H9 (cell line): ENCODE results near the gene FRY. TPM values are rescaled to one million over a fixed set of nuclear protein-coding genes. Genes with fewer than 3 reads are reported as not detected.

Source experiments
- DNase-seq: peaks from one replicate; pipeline ENCODE4 v3.0.0-alpha.2; 2017
- H2AFZ ChIP-seq: one replicate; pipeline ENCODE4 v1.6.1; 2013; ENCODE audit warnings: mild to moderate bottlenecking, low read length, control low read depth, moderate library complexity
- H2AK5ac ChIP-seq: 2 replicates; pipeline ENCODE4 v1.6.1; 2013; ENCODE audit warnings: low read length, control low read depth, mixed read lengths; ENCODE audit not compliant: insufficient read length
- H2BK120ac ChIP-seq: one replicate; pipeline ENCODE4 v1.6.1; 2013; ENCODE audit warnings: low read depth, mild to moderate bottlenecking, low read length, control low read depth, inconsistent platforms; ENCODE audit not compliant: poor library complexity, severe bottlenecking
- H2BK12ac ChIP-seq: 2 replicates; pipeline ENCODE4 v1.6.1; 2013; ENCODE audit warnings: low read length, control low read depth, mixed read lengths, low read depth; ENCODE audit not compliant: insufficient read length
- H2BK15ac ChIP-seq: 2 replicates; pipeline ENCODE4 v1.6.1; 2013; ENCODE audit warnings: low read depth, low read length, control low read depth
- H2BK20ac ChIP-seq: one replicate; pipeline ENCODE4 v1.6.1; 2013; ENCODE audit warnings: low read depth, mild to moderate bottlenecking, low read length, control low read depth, inconsistent platforms; ENCODE audit not compliant: poor library complexity, severe bottlenecking
- H2BK5ac ChIP-seq: 2 replicates; pipeline ENCODE4 v1.6.1; 2013; ENCODE audit warnings: low read length, control low read depth, mixed read lengths; ENCODE audit not compliant: insufficient read length
- H3K14ac ChIP-seq: 2 replicates; pipeline ENCODE4 v1.6.1; 2013; ENCODE audit warnings: low read length, control low read depth; ENCODE audit not compliant: insufficient read depth
- H3K18ac ChIP-seq: 2 replicates; pipeline ENCODE4 v1.6.1; 2013; ENCODE audit warnings: low read depth, mild to moderate bottlenecking, mixed read lengths, low read length, control low read depth; ENCODE audit not compliant: insufficient read length
- H3K23ac ChIP-seq: 2 replicates; pipeline ENCODE4 v1.6.1; 2013; ENCODE audit warnings: low read length, control low read depth, mixed read lengths, low read depth; ENCODE audit not compliant: insufficient read length
- H3K23me2 ChIP-seq: 2 replicates; pipeline ENCODE4 v1.6.1; 2013; ENCODE audit warnings: low read depth, mild to moderate bottlenecking, mixed read lengths, low read length, control low read depth; ENCODE audit not compliant: insufficient read length, poor library complexity, severe bottlenecking
- H3K27ac ChIP-seq: 2 replicates; pipeline ENCODE4 v1.5.1; 2013; ENCODE audit warnings: low read length, control low read depth, mixed read lengths, low read depth; ENCODE audit not compliant: insufficient read length
- H3K27me3 ChIP-seq: 2 replicates; pipeline ENCODE4 v1.6.1; 2013; ENCODE audit warnings: low read length, control low read depth, inconsistent platforms; ENCODE audit not compliant: insufficient read depth
- H3K4ac ChIP-seq: 2 replicates; pipeline ENCODE4 v1.6.1; 2013; ENCODE audit warnings: low read depth, mild to moderate bottlenecking, control low read depth, inconsistent platforms, low read length, moderate library complexity
- H3K4me1 ChIP-seq: 2 replicates; pipeline ENCODE4 v1.6.1; 2013; ENCODE audit warnings: low read length, control low read depth, inconsistent platforms; ENCODE audit not compliant: insufficient read depth
- H3K4me2 ChIP-seq: 2 replicates; pipeline ENCODE4 v1.6.1; 2013; ENCODE audit warnings: low read length, control low read depth, mixed read lengths; ENCODE audit not compliant: insufficient read length, insufficient read depth
- H3K56ac ChIP-seq: 2 replicates; pipeline ENCODE4 v1.6.1; 2013; ENCODE audit warnings: low read depth, mild to moderate bottlenecking, mixed read lengths, low read length, control low read depth; ENCODE audit not compliant: insufficient read length
- H3K79me1 ChIP-seq: 2 replicates; pipeline ENCODE4 v1.6.1; 2013; ENCODE audit warnings: low read depth, mild to moderate bottlenecking, moderate library complexity, low read length, control low read depth, inconsistent platforms; ENCODE audit not compliant: insufficient read depth, poor library complexity, severe bottlenecking
- H3K79me2 ChIP-seq: 2 replicates; pipeline ENCODE4 v1.6.1; 2013; ENCODE audit warnings: low read length, control low read depth, inconsistent platforms; ENCODE audit not compliant: insufficient read depth
- H3K9ac ChIP-seq: 2 replicates; pipeline ENCODE4 v1.6.1; 2013; ENCODE audit warnings: low read length, control low read depth, mixed read lengths; ENCODE audit not compliant: insufficient read length; ENCODE audit errors: extremely low read depth
- H3K9me3 ChIP-seq: one replicate; pipeline ENCODE4 v1.6.1; 2013; ENCODE audit warnings: low read depth, low read length, inconsistent platforms; ENCODE audit not compliant: control insufficient read depth
- H3T11ph ChIP-seq: one replicate; pipeline ENCODE4 v1.6.1; 2013; ENCODE audit warnings: mild to moderate bottlenecking, low read length, control low read depth, inconsistent platforms
- H4K20me1 ChIP-seq: one replicate; pipeline ENCODE4 v1.6.1; 2013; ENCODE audit not compliant: control insufficient read depth, insufficient read length, insufficient read depth
- H4K5ac ChIP-seq: 2 replicates; pipeline ENCODE4 v1.6.1; 2013; ENCODE audit warnings: low read depth, mild to moderate bottlenecking, mixed read lengths, low read length, control low read depth; ENCODE audit not compliant: insufficient read length
- H4K8ac ChIP-seq: replicated peaks from 2 replicates; pipeline ENCODE4 v1.6.1; 2013; ENCODE audit warnings: low read length, control low read depth, mixed read lengths, low read depth; ENCODE audit not compliant: insufficient read length
- H4K91ac ChIP-seq: 2 replicates; pipeline ENCODE4 v1.6.1; 2013; ENCODE audit warnings: low read depth, mild to moderate bottlenecking, moderate library complexity, mixed read lengths, low read length, control low read depth; ENCODE audit not compliant: insufficient read length
- H3K27ac Mint-ChIP-seq, 3 experiments: 2 replicates in 2 of 3; 3 replicates in 1 of 3; pipeline ENCODE4 v1.8.0; 2020 to 2021; ENCODE audit warnings: mixed read lengths in 3 of 3, mild to moderate bottlenecking in 1 of 3, moderate library complexity in 1 of 3
- H3K27me3 Mint-ChIP-seq: 2 replicates; pipeline ENCODE4 v1.8.0; 2021; ENCODE audit warnings: low read depth, mild to moderate bottlenecking, moderate library complexity, mixed read lengths
- H3K36me3 Mint-ChIP-seq, 3 experiments: 2 replicates in 2 of 3; 3 replicates in 1 of 3; pipeline ENCODE4 v1.8.0; 2020 to 2021; ENCODE audit warnings: low read depth in 3 of 3, mixed read lengths in 3 of 3; ENCODE audit not compliant: insufficient read depth in 1 of 3
- H3K4me1 Mint-ChIP-seq, 2 experiments: 2 replicates each; pipeline ENCODE4 v1.8.0; 2020; ENCODE audit warnings: mixed read lengths in 2 of 2
- H3K4me3 Mint-ChIP-seq, 2 experiments: 2 replicates in 1 of 2; 3 replicates in 1 of 2; pipeline ENCODE4 v1.8.0; 2020 to 2021; ENCODE audit warnings: mild to moderate bottlenecking in 2 of 2, mixed read lengths in 2 of 2, moderate library complexity in 1 of 2
- H3K9me3 Mint-ChIP-seq, 2 experiments: 2 replicates in 1 of 2; 3 replicates in 1 of 2; pipeline ENCODE4 v1.8.0; 2020; ENCODE audit warnings: mild to moderate bottlenecking in 2 of 2, mixed read lengths in 2 of 2, moderate library complexity in 1 of 2
- CTCF ChIP-seq: fragments of 200-600 bp; sonication (generic); conservative IDR thresholded peaks from 3 replicates; pipeline ENCODE4 v1.8.0; 2021; ENCODE audit warnings: antibody characterized with exemption, mild to moderate bottlenecking
- WGBS: extraction: QIAGEN DNeasy Blood & Tissue Kit; methylation state at CpG from one replicate; pipeline ENCODE4 v1.1.7; 2013; ENCODE audit warnings: missing lambda C conversion rate, low lambda C conversion rate, mixed read lengths; ENCODE audit not compliant: insufficient read length; ENCODE audit errors: extremely low coverage; 5-methylcytosine and 5-hydroxymethylcytosine counted together
- total RNA-seq: library from RNA; stranded (reverse); gene quantifications from 2 replicates; pipeline ENCODE4 v1.2.1, GENCODE V29; 2021

Gene FRY
- total RNA-seq, 1 experiment from 2014 or later: 5.2 TPM

- H3K4me1 ChIP-seq: no peaks in the 10 kb centered on the region
- no peaks in the 10 kb centered on the region for H3K36me3 Mint-ChIP-seq
- no peak overlapping the region for H3K4me3 Mint-ChIP-seq
- H3K4ac ChIP-seq: no peak overlapping the region
- H2BK20ac ChIP-seq: no peak overlapping the region
- H2BK120ac ChIP-seq: no peak overlapping the region
- H4K8ac ChIP-seq: no peak overlapping the region
- H2BK5ac ChIP-seq: no peak overlapping the region
- H4K91ac ChIP-seq: no peak overlapping the region
- no peaks in the 10 kb centered on the region for H4K20me1 ChIP-seq
- H3K23me2 ChIP-seq: no peaks in the 10 kb centered on the region
- DNase-seq: no peak
- H3K9me3 Mint-ChIP-seq: no peaks in the 10 kb centered on the region
- no peak overlapping the region for H4K5ac ChIP-seq
- H3K27ac ChIP-seq: no peak overlapping the region
- no peak for TF ChIP-seq CTCF
- no peak overlapping the region for H3K56ac ChIP-seq
- no peaks in the 10 kb centered on the region for H3K4me1 Mint-ChIP-seq
- no peaks in the 10 kb centered on the region for H3K9me3 ChIP-seq
- H3K27me3 ChIP-seq: no peaks in the 10 kb centered on the region
- no peak overlapping the region for H3T11ph ChIP-seq
- H3K27me3 Mint-ChIP-seq: no peaks in the 10 kb centered on the region
- H3K23ac ChIP-seq: no peak overlapping the region
- no peak overlapping the region for H3K4me2 ChIP-seq
- no peaks in the 10 kb centered on the region for H3K79me1 ChIP-seq
- WGBS: no CpG with 5 or more reads among the region's 2 CpGs
- no peak overlapping the region for H3K14ac ChIP-seq
- H2AFZ ChIP-seq: no peak overlapping the region
- H3K9ac ChIP-seq: no peak overlapping the region
- no peak overlapping the region for H3K27ac Mint-ChIP-seq
- no peak overlapping the region for H2BK12ac ChIP-seq
- H2BK15ac ChIP-seq: no peak overlapping the region
- no peak overlapping the region for H3K18ac ChIP-seq
- H2AK5ac ChIP-seq: no peak overlapping the region
- no peaks in the 10 kb centered on the region for H3K79me2 ChIP-seq
Observed at GRCh38 chr13:32175943-32176342, 144.4 kb downstream of the FRY start.
